Measurements from ENCODE around the gene NKX1-1. TPM values are rescaled to one million over a fixed set of nuclear protein-coding genes. Genes with fewer than 3 reads are reported as not detected.
"Not testable (repeated sequence)": the region's sequence is repeated elsewhere in the genome, so short reads cannot be mapped to it uniquely, and the experiment has no call there.

NKX1-1 gene
- polyA plus RNA-seq, 1 experiment: not detected

GRCh38 chr4:1393866-1394265 lies 12.4 kb downstream of the NKX1-1 start:
- ChIA-PET CTCF (interaction anchor here (1.3 kb wide), 1 partner anchor 39 kb away, joined by 3 read pairs; no protein-coding TSS in a partner anchor), POLR2A (no interaction called here)
- Histone ChIP-seq H3K27me3 (ENCODE audit: control insufficient read depth, insufficient read depth, low read length) (no peaks in the 10 kb centered on the region), H3K4me3 (ENCODE audit: low read depth, low read length) (no peak overlapping the region), H3K36me3 (ENCODE audit: control insufficient read depth, insufficient read depth, low read length) (peaks cover 3% of the 10 kb centered on the region; the same call in 1 of the 2 replicates)
- no peak for DNase-seq (ENCODE audit: low read depth)
- no peak for TF ChIP-seq CTCF (IDR thresholded peaks at IDR 0.05; ENCODE audit: insufficient read depth, low read depth, low read length)

- H3K36me3 ChIP-seq (ENCODE audit: control insufficient read depth, insufficient read depth, low read length); DNase-seq (ENCODE audit: low read depth); POLR2A ChIA-PET; H3K27me3 ChIP-seq (ENCODE audit: control insufficient read depth, insufficient read depth, low read length); H3K4me3 ChIP-seq (ENCODE audit: low read depth, low read length): not testable (repeated sequence)
- CTCF ChIA-PET: interaction anchor here (1.3 kb wide), 1 partner anchor 39 kb away, joined by 3 read pairs; no protein-coding TSS in a partner anchor
Measured at GRCh38 chr4:1393363-1393762, 12.9 kb downstream of the NKX1-1 start.

- CTCF ChIA-PET: no interaction called here
- H3K27me3 ChIP-seq (ENCODE audit: control insufficient read depth, insufficient read depth, low read length): no peaks in the 10 kb centered on the region
- POLR2A ChIA-PET: no interaction called here
Measured at GRCh38 chr4:1385373-1386340, 20.6 kb downstream of the NKX1-1 start.

GRCh38 chr4:1384675-1385372 lies 21.4 kb downstream of the NKX1-1 start:
- Histone ChIP-seq H3K27me3 (ENCODE audit: control insufficient read depth, insufficient read depth, low read length) (no peaks in the 10 kb centered on the region), H3K36me3 (ENCODE audit: control insufficient read depth, insufficient read depth, low read length) (peaks cover 5% of the 10 kb centered on the region; the same call in 1 of the 2 replicates), H3K4me3 (ENCODE audit: low read depth, low read length) (no peak overlapping the region)
- ChIA-PET CTCF (no interaction called here), POLR2A (no interaction called here)
- TF ChIP-seq CTCF (IDR thresholded peaks at IDR 0.05; ENCODE audit: insufficient read depth, low read depth, low read length): no peak
- DNase-seq (ENCODE audit: low read depth): no peak

More at GRCh38 chr4:1385373-1386340, 20.6 kb downstream of the NKX1-1 start:
- no peak for DNase-seq (ENCODE audit: low read depth)
- Histone ChIP-seq H3K4me3 (ENCODE audit: low read depth, low read length) (no peak overlapping the region), H3K36me3 (ENCODE audit: control insufficient read depth, insufficient read depth, low read length) (peaks cover 4% of the 10 kb centered on the region; the same call in 1 of the 2 replicates)
- TF ChIP-seq CTCF (IDR thresholded peaks at IDR 0.05; ENCODE audit: insufficient read depth, low read depth, low read length): no peak

- no peak for TF ChIP-seq CTCF (IDR thresholded peaks at IDR 0.05; ENCODE audit: insufficient read depth, low read depth, low read length)
- DNase-seq (ENCODE audit: low read depth): no peak
- ChIA-PET POLR2A (no interaction called here), CTCF (no interaction called here)
- no peak overlapping the region for H3K4me3 ChIP-seq (ENCODE audit: low read depth, low read length)
- peaks cover 5% of the 10 kb centered on the region; the same call in 1 of the 2 replicates for H3K36me3 ChIP-seq (ENCODE audit: control insufficient read depth, insufficient read depth, low read length)
- H3K27me3 ChIP-seq (ENCODE audit: control insufficient read depth, insufficient read depth, low read length): no peaks in the 10 kb centered on the region
Measured at GRCh38 chr4:1383728-1384591, 22.3 kb downstream of the NKX1-1 start.

Measured in BJ (cell line).